Left ventricle myocardium inferior (tissue), 1 donor: ENCODE results near the gene FBN1. TPM values are rescaled to one million over a fixed set of nuclear protein-coding genes. Genes with fewer than 3 reads are reported as not detected.

ENCODE experiments used
- DNase-seq: peaks from one replicate; pipeline ENCODE4 v3.0.0-alpha.2; 2020
- H3K27ac ChIP-seq: fragments of 200-600 bp; replicated peaks from 2 replicates; pipeline ENCODE4 v1.8.0; 2021
- H3K27me3 ChIP-seq: fragments of 200-600 bp; 2 replicates; pipeline ENCODE4 v1.8.0; 2021; ENCODE audit warnings: low read depth
- H3K36me3 ChIP-seq: fragments of 200-600 bp; 2 replicates; pipeline ENCODE4 v1.8.0; 2021
- H3K4me1 ChIP-seq: fragments of 200-600 bp; 2 replicates; pipeline ENCODE4 v1.8.0; 2021
- H3K4me3 ChIP-seq: fragments of 200-600 bp; 2 replicates; pipeline ENCODE4 v1.8.0; 2021; ENCODE audit warnings: mild to moderate bottlenecking, moderate library complexity
- H3K9me3 ChIP-seq: fragments of 200-600 bp; replicated peaks from 2 replicates; pipeline ENCODE4 v1.8.0; 2021
- intact Hi-C: fragments of 100-400 bp; cut with micrococcal nuclease; formaldehyde crosslinking; loops from one replicate; pipeline ENCODE4 v1.11.0; 2022
- total RNA-seq: library from RNA; stranded (reverse); fragmentation: NEBNext Ultra II Directional; extraction: Animal tissue kit (Norgen Biotek cat#: 25700); gene quantifications from one replicate; pipeline ENCODE4 v1.2.1, GENCODE V29; 2021
- TF ChIP-seq, protein P1 (sequence below): fragments of 200-600 bp; IDR thresholded peaks from 2 replicates; pipeline ENCODE4 v1.8.0; 2021; ENCODE audit warnings: antibody characterized with exemption, mild to moderate bottlenecking, borderline replicate concordance
- donor health status: DM: no; HTN: yes; CAD: no; lungs with severe emphysema.

The FBN1 gene
- total RNA-seq, 1 donor from 2014 or later, result 45.5 TPM

DNA sequence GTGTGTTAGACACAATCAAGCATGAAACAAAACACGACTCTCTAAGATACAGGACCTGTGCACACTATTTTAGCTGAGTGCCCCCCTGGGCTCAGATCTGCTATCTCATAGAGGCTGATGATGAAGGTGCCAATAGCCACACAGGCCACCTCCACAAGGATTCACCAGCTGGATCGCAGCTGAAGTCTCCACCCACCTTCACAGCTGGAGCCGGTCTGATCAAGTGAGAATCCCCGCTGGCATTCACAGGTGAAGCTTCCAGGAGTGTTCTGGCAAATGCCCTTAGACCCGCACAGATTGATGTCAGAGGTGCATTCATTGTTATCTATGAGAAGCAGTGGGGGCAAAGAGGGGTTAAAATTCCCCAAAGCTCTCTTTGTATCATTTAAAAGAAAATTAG, 224.1 kb downstream of the FBN1 start:
- peaks cover 68% of the 10 kb centered on the region for H3K36me3 ChIP-seq
- TF ChIP-seq, protein P1, sequence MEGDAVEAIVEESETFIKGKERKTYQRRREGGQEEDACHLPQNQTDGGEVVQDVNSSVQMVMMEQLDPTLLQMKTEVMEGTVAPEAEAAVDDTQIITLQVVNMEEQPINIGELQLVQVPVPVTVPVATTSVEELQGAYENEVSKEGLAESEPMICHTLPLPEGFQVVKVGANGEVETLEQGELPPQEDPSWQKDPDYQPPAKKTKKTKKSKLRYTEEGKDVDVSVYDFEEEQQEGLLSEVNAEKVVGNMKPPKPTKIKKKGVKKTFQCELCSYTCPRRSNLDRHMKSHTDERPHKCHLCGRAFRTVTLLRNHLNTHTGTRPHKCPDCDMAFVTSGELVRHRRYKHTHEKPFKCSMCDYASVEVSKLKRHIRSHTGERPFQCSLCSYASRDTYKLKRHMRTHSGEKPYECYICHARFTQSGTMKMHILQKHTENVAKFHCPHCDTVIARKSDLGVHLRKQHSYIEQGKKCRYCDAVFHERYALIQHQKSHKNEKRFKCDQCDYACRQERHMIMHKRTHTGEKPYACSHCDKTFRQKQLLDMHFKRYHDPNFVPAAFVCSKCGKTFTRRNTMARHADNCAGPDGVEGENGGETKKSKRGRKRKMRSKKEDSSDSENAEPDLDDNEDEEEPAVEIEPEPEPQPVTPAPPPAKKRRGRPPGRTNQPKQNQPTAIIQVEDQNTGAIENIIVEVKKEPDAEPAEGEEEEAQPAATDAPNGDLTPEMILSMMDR, result no peak

DNA sequence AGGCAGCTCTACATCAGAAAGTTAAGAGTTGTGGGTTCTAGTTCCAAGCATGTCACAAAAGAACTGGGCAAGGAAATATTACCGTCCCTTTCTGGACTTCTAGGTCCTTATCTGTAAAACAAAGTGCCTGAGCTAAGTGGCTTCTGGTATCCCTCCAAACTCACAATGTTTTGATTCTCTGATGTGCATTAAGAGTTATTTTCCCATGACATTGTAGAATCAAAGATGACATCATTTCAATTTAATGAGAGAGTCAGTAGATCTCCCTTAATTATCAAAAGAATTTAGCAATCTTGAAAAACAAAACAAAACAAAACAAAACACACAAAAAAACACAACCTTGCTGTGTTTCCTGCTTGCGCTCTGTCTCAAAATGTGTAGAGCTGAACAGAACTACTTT, 225.6 kb downstream of the FBN1 start:
- no peak overlapping the region for H3K27ac ChIP-seq
- no peak for DNase-seq
- peaks cover 17% of the 10 kb centered on the region for H3K4me1 ChIP-seq
- TF ChIP-seq, protein P1, result no peak
- peaks cover 64% of the 10 kb centered on the region for H3K36me3 ChIP-seq
- intact Hi-C loops, result no loop called here
- peaks cover 3% of the 10 kb centered on the region for H3K27me3 ChIP-seq
- H3K9me3 ChIP-seq, result no peaks in the 10 kb centered on the region
- no peak overlapping the region for H3K4me3 ChIP-seq

More for the DNA sequence above, 224.1 kb downstream of the FBN1 start:
- H3K27ac ChIP-seq, result no peak overlapping the region
- H3K4me3 ChIP-seq, result no peak overlapping the region
- H3K4me1 ChIP-seq, result peaks cover 17% of the 10 kb centered on the region
- H3K27me3 ChIP-seq, result peaks cover 3% of the 10 kb centered on the region
- DNase-seq, result no peak
- H3K9me3 ChIP-seq, result no peaks in the 10 kb centered on the region
- intact Hi-C loops, result no loop called here

DNA sequence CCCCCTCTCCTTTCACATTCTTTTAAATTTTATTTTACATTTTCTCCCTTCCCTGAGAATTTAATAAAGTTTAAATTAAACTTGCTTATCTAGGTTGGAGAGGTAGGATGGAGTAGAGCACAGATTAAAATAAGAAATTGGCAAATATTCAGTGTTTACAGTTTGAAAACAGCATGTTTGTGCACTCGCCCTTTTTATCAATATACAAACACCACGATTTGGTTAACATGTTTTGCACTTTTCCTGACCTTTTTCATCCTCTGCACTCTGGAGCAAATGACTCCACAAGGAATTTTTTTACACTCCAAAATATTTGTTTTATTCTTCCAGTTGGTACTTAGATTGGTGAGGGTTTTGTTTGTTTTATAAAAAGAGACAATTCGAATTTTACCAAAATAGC, 227.2 kb downstream of the FBN1 start:
- H3K36me3 ChIP-seq, result peaks cover 56% of the 10 kb centered on the region

DNA sequence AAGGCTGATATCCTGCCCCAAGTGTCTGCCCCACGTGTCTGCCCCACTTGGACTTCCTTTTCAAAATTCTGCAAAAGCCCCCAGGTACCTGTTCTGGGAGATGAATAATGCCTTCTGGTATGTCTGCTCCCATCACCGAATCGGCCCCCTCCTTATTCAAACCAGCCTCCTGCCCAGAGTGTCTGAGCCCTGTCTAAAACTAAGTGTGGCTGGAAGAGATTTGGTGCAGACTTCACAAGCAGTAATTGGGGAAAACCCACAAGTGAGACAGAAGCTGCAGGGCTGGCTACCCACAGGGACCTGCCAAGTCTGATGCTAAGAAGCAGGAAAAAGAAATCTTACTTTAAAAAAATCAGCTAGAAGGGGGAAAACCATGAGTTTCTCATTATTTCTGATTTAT, 229.2 kb downstream of the FBN1 start:
- Histone ChIP-seq H3K27me3 (peaks cover 3% of the 10 kb centered on the region), H3K4me1 (peaks cover 29% of the 10 kb centered on the region), H3K9me3 (no peaks in the 10 kb centered on the region), H3K36me3 (peaks cover 46% of the 10 kb centered on the region), H3K4me3 (no peak overlapping the region), H3K27ac (peak overlapping the region; percentile 20)
- no peak for DNase-seq
- TF ChIP-seq, protein P1, result no peak
- intact Hi-C loops, result no loop called here

More for the DNA sequence above, 227.2 kb downstream of the FBN1 start:
- H3K27ac ChIP-seq, result peak overlapping the region; percentile 1
- intact Hi-C loops, result no loop called here
- H3K4me1 ChIP-seq, result peaks cover 17% of the 10 kb centered on the region
- no peaks in the 10 kb centered on the region for H3K9me3 ChIP-seq
- H3K27me3 ChIP-seq, result peaks cover 3% of the 10 kb centered on the region
- DNase-seq, result no peak
- TF ChIP-seq, protein P1, result no peak
- no peak overlapping the region for H3K4me3 ChIP-seq

DNA sequence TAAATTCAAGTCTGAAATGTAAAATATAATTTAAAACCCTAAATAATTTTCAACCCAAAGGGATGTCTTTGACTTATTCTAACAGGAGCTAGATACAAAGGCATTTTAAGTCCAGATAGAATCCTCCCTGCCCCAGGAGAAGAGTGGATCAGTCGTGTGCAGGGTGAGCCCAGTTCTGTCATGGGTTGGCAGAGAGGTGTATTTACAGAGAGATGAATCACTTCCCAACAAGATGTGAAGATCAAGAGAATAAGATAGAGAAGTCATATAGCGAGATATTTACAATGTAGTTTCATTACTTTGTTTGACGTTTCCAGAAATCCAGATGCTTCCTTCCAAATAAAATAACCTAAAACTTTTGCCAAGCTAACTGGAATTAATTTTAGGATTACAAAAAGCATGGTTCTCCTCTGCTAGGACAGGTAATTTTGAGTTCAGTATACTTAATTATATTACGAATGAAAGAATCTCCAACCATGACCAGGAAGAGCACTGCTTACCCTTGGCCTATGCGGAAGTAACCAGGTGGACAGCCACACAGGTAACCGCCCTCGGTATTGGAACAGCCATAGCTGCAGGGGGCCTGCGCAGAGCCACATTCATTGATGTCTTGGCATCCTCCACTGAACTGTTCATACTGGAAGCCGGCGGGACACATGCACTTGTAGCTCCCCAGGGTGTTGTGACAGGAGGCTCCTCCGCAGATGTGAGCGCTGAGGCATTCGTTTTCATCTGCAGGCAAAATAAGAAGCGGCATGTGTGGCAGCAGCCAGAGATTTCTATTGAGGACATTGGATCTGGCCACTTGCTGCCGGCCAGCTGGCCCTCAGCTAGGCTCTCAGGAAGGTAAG, 230.2 kb downstream of the FBN1 start:
- intact Hi-C loops, result no loop called here
- H3K36me3 ChIP-seq, result peaks cover 46% of the 10 kb centered on the region
- TF ChIP-seq, protein P1, result no peak
- H3K4me1 ChIP-seq, result peaks cover 21% of the 10 kb centered on the region
- H3K9me3 ChIP-seq, result no peaks in the 10 kb centered on the region
- no peak for DNase-seq
- H3K4me3 ChIP-seq, result no peak overlapping the region
- peaks cover 3% of the 10 kb centered on the region for H3K27me3 ChIP-seq
- peak overlapping the region; percentile 68 for H3K27ac ChIP-seq
